Activated CD8-positive, alpha-beta memory T cell treated with anti-CD3 and anti-CD28 coated beads, Interleukin-2, amount 50 U/mL, for 4 hours (primary cell): Measurements from ENCODE around the gene UBASH3A.

Experiments
- DNase-seq: peaks from one replicate; pipeline ENCODE4 v3.0.0-alpha.2; 2020

Gene UBASH3A, protein sequence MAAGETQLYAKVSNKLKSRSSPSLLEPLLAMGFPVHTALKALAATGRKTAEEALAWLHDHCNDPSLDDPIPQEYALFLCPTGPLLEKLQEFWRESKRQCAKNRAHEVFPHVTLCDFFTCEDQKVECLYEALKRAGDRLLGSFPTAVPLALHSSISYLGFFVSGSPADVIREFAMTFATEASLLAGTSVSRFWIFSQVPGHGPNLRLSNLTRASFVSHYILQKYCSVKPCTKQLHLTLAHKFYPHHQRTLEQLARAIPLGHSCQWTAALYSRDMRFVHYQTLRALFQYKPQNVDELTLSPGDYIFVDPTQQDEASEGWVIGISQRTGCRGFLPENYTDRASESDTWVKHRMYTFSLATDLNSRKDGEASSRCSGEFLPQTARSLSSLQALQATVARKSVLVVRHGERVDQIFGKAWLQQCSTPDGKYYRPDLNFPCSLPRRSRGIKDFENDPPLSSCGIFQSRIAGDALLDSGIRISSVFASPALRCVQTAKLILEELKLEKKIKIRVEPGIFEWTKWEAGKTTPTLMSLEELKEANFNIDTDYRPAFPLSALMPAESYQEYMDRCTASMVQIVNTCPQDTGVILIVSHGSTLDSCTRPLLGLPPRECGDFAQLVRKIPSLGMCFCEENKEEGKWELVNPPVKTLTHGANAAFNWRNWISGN

GRCh38 chr21:42403611-42404231 is at the start of gene UBASH3A:
Gene UBASH3A (plus strand): TSS chr21:42403902. CDS start chr21:42403946, 44 bp downstream.
- DNase-seq, result peak; percentile 47

GRCh38 chr21:42356046-42356445 is 47.7 kb upstream of the UBASH3A start:
- no peak for DNase-seq

DNA sequence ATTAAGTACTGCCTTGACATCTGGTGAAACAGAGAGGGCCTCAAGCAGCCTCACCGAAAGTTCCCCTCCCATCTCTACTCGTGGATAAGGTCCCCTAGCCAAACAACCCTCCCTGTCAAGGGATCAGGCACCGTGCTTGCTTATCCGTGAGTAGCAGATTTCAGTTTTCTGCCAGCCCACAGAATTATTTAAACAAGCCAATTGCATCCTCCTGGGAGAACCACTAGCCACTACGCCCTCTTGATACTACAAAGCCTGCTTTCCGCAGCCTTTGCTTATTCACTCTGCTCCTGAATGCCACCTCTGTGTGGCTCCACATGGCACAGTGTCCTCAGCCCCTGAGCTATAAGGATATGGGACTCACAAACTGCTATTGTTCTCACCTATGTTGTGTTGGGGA is 47.1 kb upstream of the UBASH3A start:
- no peak for DNase-seq

GRCh38 chr21:42357307-42357706 is 46.4 kb upstream of the UBASH3A start:
- no peak for DNase-seq

DNA sequence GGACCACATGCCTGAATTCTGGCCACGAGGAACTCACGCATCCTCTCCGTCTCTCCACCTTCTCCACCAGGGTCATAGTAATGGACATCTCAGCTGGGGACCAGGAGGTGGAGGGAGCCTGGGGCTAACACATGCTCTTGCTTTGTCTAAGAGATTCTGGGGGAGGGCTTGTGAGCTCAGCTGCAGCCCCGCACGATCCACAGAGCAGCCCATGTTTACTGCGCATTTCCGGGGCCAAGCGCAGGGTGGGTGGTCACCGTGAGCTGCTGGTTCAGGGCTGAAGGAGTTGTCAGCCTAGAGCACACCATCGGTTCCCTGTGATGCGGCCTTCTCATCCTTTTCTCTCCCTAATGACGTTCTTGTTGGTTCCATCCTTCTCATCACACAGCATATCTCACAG is 45.4 kb upstream of the UBASH3A start:
- DNase-seq, result no peak

- no peak for DNase-seq
These were observed 44.8 kb upstream of the UBASH3A start for GRCh38 chr21:42358937-42359336.

- DNase-seq, result no peak
These were observed 43.4 kb upstream of the UBASH3A start for GRCh38 chr21:42360317-42360716.

DNA sequence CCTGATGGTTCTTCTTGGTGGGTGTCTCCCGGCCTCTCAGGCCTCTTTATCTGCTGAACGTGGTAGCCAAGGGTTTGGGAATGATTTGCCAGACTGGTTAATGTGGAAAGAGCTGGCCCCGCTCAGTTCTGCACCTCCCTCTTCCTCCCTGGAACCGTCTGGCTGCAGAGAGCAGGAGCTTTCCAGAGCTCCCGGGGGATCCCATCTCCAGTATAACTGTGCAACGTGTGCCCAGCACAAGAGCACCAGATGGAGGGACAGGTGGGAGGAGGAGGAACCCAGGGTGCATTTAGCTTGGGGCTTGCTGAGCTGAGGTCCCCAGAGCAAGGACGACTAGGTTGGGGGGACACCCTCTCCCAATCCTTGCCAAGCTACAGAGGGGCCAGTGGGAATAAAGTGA is 42.4 kb upstream of the UBASH3A start:
- DNase-seq, result no peak

- DNase-seq, result no peak
These were observed 41.5 kb upstream of the UBASH3A start for GRCh38 chr21:42362198-42362597.

- no peak for DNase-seq
These were observed 41.0 kb upstream of the UBASH3A start for GRCh38 chr21:42362700-42363099.

GRCh38 chr21:42363312-42363711 is 40.4 kb upstream of the UBASH3A start:
- DNase-seq, result no peak

- no peak for DNase-seq
These were observed 39.3 kb upstream of the UBASH3A start for GRCh38 chr21:42364304-42364865.

GRCh38 chr21:42365770-42366169 is 37.9 kb upstream of the UBASH3A start:
- no peak for DNase-seq

DNA sequence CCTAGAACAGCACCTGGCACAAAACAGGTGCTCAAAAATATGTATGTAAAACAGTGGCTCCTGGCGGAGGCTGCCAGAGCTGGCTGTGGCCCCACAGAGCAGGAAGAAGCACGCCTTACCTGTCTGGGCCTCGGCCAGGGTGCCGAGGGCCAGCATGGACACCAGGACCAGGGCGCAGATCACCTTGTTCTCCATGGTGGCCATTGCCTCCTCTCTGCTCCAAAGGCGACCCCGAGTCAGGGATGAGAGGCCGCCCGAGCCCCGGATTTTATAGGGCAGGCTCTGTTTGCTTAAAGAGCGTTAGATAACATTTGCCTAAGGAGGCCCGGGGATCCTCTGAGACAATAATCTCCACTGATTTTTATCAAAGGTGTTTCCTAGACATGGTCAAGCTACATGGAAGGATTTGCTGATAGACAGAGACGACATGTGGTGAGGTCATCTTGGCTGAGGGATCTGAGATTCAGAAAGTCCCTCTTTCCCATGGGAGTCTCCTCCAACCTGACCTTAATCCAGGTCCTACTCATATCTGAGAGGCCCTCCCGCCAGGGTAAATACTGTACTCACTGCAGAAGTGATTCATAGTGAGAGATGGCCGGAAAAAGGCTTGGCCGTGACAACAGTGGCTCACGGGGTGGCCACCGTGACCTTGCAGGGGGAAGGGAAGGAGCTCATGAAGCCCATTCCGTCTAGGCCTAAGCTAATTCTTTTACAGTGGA is 37.3 kb upstream of the UBASH3A start, which contains the start of gene TFF1:
Gene TFF1 (minus strand): TSS at position 244 of the 719 bp plus-strand sequence. CDS start 40 bp downstream, at position 204.
- DNase-seq, result no peak

DNA sequence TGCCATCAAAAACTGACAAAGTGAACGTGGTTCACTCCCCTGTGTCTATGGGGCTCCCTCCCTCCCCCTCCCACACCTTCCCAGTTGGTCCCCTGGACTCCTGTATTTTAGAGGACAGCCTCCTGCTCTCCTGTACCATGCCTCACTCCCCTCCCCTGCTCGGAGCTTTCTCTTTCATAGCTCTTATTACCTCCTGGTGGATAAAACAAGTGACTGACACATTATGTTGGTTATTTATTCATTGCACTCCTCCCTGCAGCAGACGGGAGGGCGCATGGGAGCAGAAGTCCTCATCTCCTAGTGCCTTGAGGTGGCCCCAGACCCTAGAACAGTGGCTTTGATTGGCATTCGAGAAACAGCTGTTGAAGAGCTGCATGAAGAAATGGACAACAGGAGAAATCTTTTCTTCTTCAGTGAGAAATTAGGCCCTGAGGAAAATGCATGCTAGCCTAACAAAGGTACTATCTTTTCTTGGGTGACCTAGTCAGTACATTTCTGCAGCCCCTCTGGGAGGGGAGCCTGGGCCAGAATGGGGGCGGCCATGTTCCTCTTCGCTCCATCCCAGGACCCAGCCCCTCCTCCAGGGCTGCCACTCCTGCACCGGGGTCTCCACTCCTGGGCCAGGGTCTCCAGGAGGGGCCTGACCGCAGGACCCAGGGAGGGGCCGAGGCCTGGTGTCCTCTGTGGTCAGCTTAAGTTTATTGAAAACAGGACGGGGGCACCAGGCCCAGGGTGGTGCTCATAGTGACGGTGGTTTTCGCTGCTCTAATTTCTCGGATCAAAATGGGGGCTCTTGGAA is 36.1 kb upstream of the UBASH3A start:
- DNase-seq, result no peak

DNA sequence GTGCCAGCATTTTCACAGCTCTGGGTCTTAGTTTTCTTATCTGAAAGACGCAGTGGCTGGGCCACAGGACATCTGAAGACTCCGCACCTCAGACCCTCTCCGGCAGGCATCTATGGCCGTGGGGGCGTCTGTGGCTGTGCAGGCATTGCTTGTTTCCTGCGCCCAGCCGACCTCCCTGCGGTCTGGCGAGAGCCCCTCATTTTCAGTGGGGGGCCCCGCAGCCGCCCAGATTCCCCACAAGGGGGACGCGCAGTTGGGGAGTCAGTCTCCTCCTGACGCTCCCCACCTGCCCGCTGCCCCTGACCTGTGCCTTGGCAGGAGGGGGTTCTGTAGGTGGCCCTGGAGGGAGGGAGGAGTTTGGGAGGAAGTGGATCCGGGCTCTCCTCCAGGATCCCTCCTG is 33.9 kb upstream of the UBASH3A start:
- no peak for DNase-seq

DNA sequence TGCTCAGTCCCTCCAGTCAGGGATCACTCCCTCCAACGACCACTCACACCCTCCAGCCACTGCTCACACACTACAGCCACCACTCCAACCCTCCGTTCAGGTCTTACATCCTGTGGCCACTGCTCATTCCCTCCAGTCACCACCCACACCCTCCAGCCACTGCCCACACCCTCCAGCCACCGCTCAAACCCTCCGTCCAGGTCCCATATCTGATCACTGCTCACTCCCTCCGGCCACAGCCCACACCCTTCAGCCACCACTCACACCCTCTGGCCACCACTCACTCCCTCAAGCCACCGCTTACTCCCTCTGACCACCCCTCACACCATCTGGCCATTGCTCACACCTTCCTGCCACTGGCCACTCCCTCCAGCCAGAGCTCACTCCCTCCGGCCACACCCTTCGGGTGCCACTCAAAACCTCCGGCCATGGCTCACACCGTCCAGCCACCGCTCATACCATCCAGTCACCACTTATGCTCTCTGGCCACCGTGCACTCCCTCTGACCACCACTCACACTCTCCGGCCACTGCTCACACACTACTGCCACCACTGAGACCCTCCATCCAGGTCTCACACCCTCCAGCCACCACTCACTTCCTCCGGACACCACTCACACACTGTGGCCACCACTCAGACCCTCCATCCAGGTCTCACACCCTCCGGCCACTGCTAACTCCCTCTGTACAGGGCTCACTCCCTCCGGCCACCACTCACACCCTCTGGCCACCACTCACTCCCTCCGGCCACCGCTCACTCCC is 32.6 kb upstream of the UBASH3A start:
- DNase-seq, result no peak

- DNase-seq, result peak; percentile 34
These were observed 30.4 kb upstream of the UBASH3A start for GRCh38 chr21:42373196-42373907.

GRCh38 chr21:42373908-42374455 is 29.7 kb upstream of the UBASH3A start:
- DNase-seq, result no peak

- DNase-seq, result no peak
These were observed 29.2 kb upstream of the UBASH3A start for GRCh38 chr21:42374457-42374856.
